ENCODE measurements around the gene SLC6A3.

GRCh38 chr5:1471240-1471853, 26.1 kb upstream of the SLC6A3 start:
- TF ChIP-seq POLR2A (IDR thresholded peaks at IDR 0.05; ENCODE audit: low read length) (no peak), GATA1 (IDR thresholded peaks at IDR 0.05; ENCODE audit: low read depth, low read length) (no peak)
